CD1c-positive myeloid dendritic cell (primary cell): ENCODE data around the gene UQCC3.
"Not testable (repeated sequence)": the region's sequence is repeated elsewhere in the genome, so short reads cannot be mapped to it uniquely, and the experiment has no call there.

Experiments
- DNase-seq: peaks from one replicate; pipeline ENCODE4 v3.0.0-alpha.2; 2016; ENCODE audit errors: extremely low spot score

The UQCC3 gene

DNA sequence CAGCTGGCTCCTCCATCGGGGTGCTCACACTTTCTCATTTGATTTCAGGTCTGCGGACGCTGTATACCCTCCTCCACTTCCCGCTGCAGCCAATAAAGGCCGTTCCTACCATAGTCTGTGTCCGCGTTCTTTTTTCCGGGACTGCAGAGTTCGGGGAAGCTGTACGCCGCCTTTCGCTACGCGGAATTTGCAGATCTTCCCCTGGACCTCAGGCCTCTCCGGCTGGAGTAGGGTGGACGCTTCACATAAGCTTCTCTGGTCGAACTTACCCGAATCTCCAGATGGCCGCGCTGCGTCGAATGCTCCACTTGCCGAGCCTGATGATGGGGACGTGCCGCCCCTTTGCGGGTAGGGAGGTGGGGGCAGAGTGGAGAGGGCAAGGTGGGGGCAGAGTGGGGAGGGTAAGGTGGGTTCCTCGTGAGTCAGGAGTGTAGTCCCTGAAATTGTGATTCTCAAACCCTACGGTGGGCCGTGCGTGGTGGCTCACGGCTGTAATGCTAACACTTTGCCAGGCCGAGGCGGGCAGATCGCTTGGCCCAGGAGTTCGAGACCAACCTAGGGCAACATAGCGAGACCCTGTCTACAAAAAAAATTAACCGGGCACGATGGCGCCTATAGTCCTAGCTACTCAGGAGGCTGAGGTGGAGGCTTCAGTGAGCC is 5.7 kb upstream of the UQCC3 start:
- peak; percentile 61 for DNase-seq

DNA sequence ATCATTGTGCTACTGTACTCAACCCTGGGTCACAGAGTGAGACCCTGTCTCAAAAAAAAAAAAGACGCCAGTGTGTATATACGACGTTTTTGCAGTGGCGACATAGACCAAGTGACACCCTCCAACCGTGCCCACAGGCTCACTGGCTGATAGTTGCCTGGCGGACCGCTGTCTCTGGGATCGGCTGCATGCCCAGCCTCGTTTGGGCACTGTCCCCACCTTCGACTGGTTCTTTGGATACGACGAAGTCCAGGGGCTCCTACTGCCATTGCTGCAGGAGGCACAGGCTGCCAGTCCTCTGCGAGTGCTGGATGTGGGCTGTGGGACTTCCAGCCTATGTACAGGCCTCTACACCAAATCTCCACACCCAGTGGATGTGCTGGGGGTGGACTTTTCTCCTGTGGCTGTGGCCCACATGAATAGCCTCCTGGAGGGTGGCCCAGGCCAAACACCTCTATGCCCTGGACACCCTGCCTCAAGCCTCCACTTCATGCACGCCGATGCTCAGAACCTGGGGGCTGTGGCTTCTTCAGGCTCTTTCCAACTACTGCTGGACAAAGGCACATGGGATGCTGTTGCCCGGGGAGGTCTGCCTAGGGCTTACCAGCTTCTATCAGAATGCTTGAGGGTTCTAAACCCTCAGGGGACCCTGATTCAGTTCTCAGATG is 5.1 kb upstream of the UQCC3 start:
- no peak for DNase-seq

DNA sequence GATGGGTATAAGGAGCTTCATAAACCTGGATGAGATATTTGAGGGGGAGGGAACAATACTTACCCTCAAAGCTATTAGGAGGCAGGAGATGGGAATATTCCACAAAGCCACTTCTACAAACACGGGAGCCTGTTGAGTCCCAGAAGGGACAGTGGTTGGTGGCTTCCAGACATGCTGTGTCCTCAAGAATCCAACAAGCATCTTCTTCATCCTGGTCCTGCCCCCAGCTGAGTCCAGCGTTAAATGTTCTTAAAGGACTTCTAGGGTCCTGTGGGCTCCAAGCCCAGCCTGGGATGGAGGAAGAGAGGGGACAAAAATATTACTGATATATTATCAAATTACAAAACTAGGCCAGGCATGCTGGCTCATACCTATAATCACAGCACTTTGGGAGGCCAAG is 4.0 kb upstream of the UQCC3 start:
- no peak for DNase-seq

DNA sequence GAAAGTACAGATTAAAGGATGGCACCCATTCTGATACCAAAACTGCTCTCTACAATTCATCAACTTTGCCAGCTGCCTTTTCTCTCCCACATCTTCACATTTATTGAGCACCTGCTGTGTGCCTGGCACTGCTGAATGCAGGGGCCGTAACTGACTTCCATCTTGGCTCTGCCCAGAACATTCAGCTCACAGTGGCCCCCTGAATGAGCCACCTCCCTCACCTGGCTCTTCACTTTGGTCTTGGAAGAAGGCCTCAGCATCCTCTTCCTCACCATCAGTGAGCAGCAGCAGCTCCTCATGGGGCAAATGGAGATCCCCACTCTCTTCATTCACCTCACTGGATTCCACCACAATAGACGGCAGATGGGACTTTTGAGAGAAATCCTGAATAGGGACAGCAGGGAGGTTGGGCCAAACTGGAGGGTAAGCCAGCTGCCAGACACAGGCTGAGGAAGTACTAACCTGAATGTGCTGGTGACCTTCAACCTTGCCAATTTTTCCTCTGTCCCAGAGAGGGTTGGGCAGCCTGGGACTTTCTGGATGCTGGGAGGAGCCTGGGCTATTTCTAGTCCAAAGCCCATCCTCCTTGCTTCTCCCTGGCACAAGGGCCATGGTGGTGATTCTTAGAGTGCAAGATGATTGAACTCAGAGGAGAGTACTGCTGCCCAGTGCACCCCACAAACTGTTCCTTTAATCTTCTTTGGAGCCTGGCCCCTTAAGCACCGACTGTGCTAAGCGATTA is 1.9 kb upstream of the UQCC3 start:
- DNase-seq = no peak

DNA sequence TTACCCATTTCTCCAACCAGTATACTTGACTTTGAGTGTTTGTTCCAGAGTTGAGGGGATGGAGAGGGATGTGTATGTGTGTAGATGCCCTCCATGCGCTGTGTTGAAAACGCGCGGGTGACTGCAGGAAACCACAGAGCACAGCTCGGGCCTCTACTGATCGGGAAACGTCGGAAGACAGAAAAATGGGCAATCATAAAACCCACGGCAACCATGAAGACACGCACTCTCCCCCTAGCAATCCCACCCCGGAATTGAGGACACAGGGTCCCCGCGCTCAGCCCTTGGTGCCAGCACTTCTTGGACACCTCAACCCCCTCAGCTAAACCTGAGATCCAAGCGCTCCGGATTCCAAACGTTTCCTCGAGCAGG is 251 bp upstream of the UQCC3 start:
- DNase-seq = no peak

DNA sequence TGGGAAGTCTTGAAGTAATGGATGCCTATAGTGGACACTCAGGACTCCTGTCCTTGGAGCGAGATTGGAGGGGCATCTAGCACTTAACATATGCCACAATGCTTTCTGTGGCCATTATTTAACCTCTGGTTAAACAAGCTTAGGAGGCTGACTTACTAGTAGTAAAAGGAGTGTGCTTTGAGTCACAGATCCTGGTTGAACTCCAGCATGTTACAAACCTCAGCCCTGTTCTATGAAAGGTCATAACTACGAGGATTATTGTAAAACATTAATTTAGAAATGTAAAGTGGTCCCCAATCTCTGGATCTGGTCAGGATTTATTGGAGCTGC is 1.7 kb downstream of the UQCC3 start:
- no peak for DNase-seq

DNA sequence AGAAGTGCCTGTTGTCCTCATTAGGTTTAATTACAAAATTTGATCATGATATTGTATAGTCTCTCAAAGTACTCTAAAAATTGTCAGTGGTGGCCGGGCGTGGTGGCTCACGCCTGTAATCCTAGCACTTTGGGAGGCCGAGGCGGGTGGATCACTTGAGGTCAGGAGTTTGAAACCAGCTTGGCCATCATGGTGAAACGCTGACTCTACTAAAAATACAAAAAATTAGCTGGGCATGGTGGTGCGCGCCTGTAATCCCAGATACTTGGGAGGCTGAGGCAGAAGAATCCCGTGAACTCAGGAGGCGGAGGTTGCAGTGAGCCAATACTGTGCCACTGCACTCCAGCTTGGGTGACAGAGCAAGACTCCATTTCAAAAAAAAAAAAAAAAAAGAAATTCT is 3.9 kb downstream of the UQCC3 start:
- not testable (repeated sequence) for DNase-seq

DNA sequence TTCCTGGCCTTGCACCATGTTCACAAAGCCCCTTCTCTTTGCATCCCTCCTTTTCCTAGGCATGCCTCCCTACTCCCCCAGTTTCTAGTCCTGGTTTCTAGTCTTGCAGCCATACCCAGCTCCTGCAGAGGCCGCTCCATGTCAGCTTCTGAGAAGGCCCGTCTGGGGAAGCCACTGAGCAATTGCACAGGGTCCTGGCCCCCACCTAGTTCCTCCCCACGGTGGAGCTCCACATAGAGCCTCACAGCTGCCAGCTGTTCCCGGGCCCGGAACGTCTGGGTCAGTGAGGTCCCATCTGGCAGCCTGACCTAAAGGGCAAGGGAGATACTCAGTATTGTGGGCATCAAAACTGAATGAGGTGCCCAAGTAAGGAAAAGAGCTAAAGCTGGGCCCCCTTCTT is 5.2 kb downstream of the UQCC3 start:
- DNase-seq = no peak

DNA sequence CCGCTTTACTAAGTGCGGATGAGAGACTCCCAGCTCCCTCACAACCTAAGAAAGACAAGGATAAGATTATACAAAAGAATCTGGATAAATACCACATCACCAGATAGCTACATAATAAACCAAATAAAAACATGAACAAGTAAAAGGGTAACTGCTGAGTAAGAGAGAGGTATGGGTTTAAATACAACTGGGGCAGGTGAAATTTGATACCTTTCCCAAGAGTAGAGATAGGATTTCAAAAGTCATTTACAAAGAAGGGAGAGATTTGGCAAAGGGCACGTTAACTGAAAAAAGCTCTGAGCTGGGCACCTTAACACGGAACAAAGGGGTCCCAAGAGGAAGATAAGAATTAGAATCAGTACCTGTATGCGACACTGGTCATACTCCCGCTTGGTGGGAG is 5.7 kb downstream of the UQCC3 start:
- no peak for DNase-seq

DNA sequence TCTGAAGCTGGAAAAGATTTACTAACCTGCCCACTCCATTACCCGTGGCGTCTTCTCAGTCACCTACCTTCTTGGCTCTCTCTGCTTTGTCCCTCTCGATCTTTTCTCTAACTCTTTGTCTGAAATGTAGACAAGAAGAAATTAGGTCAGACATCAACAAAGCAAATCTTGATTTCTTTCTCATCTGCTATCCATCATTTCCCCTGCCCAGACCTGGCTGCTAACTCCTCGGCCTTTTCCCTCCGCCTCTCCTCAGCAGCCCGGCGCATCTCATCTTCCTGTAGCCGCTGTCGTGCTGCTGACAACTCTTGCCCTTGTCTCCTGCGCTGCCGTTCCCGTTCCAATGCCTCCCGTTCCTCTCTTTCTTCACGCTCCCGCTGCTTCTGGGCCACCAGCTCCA is 6.2 kb downstream of the UQCC3 start:
- DNase-seq = no peak

DNA sequence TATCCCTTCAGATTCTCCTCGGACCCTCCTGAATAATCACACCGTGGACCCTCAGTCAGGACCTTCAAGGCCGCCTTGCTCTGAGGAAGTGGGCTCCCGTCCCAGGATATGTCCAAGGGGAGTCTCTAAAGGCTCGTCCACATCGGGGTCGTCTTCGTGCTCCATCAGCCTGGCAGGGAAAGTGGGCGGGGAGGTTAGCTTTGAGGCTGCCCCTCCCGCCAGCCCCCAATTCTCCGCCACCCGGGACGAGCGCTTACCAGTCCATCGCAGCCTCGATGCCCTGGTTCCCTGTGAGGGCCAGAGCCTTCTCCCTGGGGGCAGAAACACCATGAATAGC is 6.9 kb downstream of the UQCC3 start:
- DNase-seq = no peak

DNA sequence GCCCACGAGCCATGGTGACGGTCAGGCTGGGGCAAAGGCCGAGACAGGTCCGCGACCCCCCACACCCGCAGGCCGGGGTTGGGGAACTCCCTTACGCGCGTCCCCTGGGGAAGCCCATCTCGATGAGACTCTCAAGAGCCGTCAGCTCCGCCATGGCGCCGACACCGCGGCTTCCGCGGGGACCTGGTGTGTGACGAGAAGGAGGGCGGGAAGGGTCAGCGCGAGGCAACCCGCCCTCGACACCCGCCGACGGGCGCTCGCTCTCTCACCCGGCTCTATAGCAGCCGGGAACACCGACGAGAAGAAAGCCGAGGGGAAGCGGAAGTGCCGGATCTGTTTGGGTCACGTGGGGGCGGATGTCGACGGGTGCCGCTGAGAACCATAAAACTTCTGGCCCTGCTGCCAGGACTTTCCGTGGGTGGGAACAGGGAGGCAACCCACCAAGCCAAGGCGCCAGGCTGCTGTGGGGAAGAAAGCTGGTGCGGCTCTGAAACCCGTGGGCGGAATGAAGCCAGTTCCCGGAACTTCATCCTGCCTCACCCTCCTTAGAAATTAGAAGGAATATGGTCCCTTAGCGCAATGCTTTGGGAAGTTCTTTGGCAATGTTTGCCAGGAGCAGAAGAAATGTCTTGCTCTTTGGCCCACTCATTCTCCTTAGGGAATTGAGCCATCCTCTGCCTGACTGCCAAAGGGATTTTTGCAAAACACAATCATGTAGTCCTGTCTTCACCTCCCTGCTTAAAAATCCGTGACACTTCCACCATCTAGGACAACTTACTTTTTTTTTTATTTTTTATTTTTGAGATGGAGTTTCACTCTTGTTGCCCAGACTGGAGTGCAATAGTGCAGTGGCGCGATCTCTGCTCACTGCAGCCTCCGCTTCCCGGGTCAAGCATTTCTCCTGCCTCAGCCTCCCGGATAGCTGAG is 7.6 kb downstream of the UQCC3 start, which contains the start of gene UBXN1:
TSS of gene UBXN1 (minus strand) at position 304 of the 927 bp plus-strand sequence. CDS start at position 154, 150 bp downstream.
- DNase-seq = peak; percentile 98

DNA sequence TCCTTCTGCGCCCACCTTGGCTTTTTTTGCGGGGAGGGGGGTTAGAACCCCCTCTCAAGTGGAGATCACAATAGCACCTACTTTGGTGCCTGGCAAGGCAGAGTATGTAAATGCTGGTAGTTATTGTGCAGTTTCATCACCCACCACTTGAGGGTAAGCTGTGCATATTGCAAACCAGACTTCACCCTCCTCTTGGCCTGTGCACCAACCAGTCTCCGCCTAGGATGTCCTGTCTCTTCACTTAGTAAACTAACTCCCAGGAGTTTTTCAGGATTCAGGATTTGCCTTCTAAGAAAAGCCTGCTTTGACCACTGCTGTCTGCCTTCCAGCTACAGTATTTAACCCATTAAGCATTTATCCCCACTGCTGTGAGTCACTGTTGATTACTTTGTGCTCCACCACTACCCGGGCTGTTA is 9.4 kb downstream of the UQCC3 start:
- peak; percentile 64 for DNase-seq

DNA sequence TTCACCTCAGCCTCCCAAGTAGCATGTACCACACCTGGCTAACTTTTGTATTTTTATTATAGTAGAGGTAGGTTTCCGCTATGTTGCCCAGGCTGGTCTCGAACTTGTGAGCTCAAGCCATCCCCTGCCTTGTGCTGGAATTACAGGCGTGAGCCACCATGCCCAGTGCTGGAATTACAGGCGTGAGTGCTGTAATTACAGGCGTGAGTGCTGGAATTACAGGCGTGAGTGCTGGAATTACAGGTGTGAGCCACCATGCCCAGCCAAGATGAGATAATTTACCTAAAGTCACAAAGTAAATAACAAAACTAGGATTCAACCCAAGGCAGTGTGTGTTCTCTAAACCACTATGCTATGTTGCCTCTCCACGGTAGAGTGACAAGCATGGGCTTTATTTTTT is 11.0 kb downstream of the UQCC3 start:
- DNase-seq = no peak

DNA sequence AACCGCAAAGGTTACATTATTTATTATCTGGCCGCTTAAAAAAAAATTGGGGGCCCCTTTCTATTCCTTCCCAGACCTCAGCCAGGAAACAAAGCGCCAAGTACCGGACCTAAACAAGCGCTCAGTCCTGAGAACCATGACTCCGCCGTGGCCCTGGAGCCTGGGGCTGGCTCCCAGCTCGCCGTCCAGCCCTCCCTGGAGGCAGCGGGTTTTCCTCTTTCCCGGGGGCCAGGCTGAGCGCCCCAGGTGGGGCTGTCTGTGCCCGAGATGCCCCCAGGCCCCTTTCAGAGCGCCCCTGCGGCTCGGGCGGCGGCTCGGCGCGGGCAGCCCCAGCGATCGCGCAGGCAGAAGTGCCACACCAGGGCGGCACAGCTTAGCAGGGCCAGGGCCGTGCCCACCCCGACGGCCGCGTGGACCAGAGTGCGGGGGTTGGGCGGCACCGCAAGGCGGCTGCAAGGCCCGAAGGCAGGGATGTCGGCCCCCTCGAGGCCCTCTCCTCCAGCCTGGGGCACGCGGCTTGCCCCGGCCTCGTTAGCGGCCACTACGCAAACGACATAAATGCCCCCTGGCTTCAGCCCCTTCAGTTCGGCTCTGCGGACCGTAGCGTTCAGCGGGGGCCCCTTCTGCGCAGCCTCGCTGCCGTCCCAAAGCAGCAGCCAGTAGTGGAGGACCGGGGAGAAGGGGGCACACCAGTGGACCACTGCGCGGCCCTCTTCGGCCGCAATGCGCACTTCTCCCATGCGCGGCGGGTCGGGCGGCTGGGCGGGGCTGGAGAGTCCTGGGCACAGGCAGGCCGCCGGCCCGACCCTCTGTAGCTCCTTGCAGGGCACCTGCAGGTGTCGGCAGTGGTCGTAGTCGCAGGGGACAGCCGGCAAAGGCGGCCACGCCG is 16.3 kb downstream of the UQCC3 start:
- no peak for DNase-seq

DNA sequence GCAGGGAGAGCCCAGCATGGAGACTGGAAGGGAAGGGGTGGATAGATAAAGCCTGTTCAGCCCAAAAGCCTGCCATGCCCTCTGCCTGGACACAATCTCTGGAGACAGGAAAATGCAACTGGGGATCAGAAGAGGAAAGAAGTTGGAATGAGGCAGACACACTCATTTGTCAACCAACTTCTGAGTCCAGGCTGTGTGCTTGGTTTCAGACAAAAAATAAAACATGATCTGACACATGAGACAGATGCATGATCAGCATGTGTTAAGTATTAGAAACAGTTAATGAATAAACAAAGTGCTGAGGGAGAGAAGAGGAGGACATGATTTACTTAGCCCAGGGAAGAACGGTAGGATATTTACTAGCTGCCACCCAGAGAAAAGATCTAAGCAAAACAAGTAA is 17.0 kb downstream of the UQCC3 start:
- DNase-seq = no peak

DNA sequence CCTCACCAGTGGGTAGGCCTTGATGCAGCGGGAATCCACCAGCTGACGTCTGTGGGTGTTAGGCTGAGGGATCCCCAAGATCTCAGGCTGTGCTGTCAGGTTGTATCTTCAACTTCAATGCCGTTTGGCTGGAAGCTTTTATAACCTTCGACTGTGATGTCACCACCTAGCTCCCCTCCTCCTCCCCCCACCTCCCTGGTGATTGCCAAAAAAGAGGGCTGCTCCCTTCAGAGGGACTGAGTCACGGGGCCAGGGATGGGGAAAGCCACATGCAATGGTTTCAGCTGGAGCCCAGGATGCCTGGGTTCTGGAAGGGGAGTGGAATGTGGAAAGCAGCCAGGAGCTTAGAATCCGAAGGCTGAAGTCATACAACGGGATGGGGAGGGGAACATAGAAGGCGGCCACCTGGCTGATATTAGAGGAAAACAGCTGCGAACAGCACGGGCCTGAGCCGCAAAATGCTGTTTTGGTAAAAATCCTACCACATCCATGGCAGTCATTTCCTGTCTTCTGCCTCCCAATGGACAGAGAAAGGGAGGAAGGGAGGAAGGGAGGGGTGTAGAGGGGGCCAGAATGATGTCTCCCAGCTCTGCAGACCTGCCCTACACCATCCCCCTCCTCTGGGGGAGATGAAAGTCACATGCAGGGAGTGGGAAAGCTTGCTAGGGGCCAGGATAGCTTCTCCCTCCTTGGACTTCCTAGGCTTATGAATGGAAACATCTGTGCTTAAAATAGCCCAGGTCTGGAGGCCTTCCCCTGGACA is 18.1 kb downstream of the UQCC3 start, which contains the start of gene LRRN4CL:
TSS of gene LRRN4CL (minus strand) at position 110 of the 763 bp plus-strand sequence. CDS start 1,022 bp downstream, outside the sequence.
- no peak for DNase-seq

DNA sequence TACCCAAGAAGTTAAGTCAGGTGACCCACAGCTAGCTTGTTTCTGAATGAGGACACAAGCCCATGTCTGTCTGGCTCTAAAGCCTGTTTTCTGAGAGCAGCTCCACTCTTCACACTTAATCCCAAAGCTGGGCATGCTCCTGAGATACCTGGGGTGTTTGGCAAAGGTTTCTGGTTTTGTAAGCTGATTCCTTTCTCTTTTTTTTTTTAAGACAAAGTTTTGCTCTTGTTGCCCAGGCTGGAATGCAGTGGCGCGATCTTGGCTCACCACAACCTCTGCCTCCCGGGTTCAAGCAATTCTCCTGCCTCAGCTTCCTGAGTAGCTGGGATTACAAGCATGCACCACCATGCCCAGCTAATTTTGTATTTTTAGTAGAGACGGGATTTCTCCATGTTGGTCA is 22.2 kb downstream of the UQCC3 start:
- DNase-seq = not testable (repeated sequence)

DNA sequence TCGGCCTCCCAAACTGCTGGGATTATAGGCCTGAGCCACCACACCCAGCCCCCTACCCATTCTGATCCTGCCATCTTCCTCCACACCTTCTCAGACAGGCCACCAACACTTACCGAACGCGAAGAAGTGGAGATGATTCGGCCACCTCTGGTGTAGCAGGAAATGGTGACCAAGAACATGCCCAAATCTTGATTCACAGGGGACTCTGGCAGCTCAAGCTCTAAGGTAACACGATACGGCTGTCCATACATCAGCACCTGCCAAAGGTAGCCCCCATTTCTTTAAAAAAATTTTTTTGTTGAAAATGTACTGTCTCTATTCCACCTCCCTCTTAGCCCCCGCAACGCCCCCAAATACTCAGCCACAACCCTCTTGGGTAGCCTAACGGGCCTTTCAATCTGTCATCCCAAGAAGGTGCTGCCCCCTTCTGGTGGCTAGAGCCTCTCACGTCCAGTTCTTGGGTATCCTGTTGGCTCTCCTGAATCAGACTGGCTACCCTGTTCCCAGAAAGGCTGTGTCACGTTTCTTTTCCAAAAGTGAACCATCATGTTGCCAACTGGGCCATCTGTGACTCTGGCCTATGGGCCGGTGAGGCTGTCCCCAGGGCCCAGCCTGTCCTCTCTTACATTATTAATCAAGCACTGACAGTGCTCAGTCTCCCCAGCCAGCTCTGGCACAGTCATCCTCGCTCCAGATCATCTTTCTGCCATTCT is 23.1 kb downstream of the UQCC3 start:
- peak; percentile 84 for DNase-seq

DNA sequence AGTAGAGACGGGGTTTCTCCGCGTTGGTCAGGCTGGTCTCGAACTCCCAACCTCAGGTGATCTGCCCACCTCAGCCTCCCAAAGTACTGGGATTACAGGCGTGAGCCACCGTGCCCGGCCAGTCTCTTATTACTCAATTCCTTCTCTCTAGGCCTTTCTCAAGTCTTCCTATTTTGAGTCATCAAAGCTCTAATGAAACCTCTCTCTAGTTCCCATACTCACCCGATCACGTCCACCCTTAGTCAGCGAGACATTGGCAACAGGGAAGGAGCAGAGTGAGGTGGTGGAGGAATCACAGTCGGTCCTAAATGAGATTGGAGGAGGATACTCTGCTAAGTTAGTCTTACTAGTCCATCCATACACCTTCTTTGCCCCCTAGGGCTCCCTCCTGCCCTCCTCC is 30.8 kb downstream of the UQCC3 start:
- peak; percentile 82 for DNase-seq
